HG02571 (cell line): ENCODE results near the gene SIL1.
"Not testable (repeated sequence)": the region's sequence is repeated elsewhere in the genome, so short reads cannot be mapped to it uniquely, and the experiment has no call there.

Experiments
- ATAC-seq: cut with Tn5 transposase; IDR thresholded peaks from one replicate; pipeline ENCODE4 v1.9.1; 2021; ENCODE audit warnings: mild to moderate bottlenecking, moderate library complexity; ENCODE audit not compliant: unreplicated experiment

The SIL1 gene

DNA sequence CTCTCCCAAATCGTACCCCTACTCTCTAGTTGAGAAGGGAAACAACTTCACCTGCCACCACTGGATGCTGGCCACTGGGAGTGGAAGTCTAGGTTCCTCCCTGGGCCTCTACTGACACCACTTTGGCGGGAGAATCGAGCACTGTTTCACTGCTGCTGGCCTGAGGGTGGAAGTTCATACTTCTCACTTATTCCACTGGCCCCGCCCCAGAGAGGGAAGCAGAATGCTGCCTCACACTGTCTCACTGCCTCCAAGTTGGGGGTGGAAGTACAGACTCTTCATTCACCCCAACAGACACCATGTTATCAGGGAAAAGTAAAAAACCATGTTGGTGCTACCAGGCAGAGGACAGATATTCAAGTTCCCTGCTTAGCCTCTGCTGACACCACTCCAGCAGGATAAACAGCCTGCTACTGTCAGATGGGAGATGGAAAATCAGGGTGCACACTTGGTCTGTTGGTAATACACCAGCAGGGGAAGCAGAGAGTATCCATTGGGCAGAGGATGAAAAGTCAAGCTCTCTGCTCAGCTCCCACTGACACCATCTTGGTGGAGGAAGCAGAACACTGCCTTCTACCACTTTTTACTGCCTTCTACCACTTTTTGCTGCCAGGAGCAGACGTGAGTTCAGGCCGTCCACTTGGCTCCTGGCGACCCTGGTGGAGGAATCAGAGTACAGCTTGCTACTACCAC lies 159.4 kb downstream of the SIL1 start:
- no peak for ATAC-seq

DNA sequence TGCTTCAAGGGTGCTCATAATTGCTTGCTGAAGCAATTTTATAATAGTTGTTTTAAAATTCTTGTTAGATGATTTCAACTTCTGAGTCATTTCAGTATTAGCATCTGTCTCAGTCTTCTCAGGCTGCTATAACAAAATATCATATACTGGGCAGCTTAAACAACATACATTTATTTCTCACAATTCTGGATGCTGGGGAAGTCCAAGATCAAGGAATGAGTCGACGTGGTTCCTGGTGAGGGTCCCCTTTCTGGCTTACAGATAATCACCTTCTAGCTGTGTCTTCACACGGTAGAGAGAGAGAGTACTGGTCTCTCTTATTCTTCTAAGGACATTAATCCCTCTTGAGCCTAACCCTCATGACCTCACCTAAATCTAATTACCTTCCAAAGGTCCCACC lies 160.4 kb downstream of the SIL1 start:
- no peak for ATAC-seq

DNA sequence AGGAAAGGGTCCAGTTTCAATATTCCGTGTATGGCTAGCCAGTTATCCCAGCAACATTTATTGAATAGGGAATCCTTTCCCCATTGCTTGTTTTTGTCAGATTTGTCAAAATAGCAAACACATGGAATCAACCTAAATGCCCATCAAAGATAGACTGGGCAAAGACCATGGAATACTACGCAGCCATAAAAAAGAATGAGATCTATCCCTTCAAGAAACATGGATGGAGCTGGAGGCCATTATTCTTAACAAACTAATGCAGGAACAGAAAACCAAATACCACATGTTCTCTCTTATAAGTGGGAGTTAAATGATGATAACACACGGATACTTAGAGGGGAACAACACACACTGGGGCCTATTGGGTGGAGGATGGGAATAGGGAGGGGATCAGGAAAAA lies 161.8 kb downstream of the SIL1 start:
- not testable (repeated sequence) for ATAC-seq

DNA sequence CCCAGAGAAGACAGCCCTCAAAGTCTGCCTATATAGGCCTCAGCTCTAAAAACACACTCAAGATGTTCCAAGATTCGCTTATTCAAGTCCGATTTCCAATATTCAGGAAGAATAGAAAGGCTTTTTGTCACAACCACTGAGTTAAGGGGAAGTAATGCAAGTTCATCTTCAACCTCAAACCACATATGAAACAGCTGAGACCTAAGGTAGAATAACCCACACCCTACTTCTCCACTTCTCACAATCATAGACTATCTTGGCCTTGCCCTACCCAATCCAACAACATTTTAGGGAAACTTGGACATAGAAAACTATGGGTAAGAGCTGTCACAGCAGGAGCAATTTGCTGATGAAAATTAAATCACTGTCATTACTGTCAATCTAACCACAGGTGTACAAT lies 171.0 kb downstream of the SIL1 start:
- no peak for ATAC-seq

DNA sequence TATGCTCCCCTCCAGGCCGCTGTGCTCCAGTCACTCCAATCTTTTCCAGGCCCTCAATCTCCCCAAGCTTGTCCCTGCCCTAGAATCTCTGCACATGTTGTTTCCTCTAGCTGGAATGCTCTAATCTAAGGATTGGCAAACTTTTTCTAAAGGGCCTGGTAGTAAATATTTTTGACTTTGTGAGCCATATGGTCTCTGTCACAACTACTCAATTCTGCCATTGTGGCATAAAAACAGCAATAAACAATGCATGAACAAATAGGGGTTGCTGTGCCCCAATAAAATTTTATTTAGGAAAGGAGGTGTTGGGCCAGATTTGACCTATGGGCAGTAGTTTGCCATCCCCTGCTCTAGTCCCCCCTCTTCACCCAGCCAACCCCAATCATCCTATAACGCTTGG lies 172.5 kb downstream of the SIL1 start:
- ATAC-seq = no peak

DNA sequence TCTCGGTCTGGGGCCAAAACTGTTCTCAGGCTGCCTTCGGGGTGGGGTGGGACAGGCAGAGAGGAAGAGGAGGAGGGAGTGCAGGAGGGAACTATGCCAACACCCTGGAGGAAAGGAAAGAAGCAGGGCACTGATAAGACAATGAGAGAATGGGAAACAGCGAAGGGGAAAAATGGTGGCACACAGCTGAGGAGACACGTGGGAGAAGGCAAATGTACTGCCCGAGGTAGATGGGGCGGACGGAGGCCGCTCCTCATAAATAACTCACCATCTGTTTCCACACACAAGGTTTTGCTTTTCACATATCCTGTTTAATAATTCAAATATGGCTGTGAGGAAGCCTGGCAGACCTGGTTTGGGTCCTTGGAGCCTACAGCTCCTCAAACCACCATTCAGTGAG lies 174.9 kb downstream of the SIL1 start:
- no peak for ATAC-seq

- ATAC-seq = no peak
Measured at GRCh38 chr5:139022528-139022927, 175.6 kb downstream of the SIL1 start.

DNA sequence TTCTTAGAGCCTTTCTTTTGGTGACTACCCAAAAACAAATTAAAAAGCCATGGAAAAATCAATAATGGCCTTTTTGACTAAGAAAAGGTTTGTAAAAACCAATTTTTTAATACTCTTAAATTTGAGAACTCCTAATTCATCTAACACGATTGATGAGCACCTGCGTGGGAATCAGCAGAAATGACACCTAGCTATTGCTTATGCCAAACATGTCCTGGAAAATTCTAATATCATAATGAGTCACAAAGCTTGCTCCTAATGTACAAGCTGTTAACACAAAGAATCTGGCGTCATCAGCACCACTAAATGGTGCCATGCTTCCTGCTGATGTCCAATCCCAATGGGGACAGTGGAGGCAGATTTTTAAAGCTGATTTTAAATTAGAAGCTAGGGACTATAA lies 176.8 kb downstream of the SIL1 start:
- no peak for ATAC-seq

DNA sequence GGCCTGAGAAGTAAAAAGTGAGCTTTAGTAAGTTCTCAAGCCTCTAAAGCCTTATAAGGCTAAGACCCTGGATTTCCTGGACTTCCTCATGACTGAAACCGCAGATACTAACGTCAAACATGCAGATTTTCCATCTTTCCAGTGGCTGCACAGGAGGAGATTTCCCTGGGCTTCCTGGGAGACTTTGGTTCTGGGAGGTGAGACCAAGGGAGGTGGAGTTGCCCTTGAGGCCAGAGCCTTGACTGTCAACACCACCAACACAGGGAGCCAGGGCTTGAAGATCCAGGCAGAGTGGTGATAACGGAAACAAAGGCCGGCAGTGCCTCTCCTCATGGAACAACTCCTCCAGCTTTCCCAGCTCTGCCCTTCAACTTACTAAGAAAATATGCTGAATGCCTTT lies 178.3 kb downstream of the SIL1 start:
- no peak for ATAC-seq

DNA sequence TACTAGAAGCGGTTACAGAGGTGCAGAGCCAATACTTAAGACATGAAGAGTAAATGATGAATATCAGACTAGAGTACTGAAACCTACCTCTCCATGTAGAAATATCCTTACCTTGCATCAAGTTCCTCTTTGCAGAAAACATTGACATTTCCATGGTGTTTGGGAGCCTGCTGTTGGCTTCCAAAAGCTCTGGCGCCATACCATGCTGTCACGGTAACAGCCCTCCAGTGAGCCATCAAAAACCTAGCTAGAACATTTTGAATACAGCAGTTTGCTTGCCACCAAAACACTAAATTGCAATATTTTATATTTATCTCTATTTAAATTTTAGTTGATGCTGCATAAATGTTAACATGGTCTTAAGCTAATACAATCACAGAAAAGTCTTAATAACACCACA lies 179.0 kb downstream of the SIL1 start:
- no peak for ATAC-seq

GRCh38 chr5:139017624-139018023 lies 180.5 kb downstream of the SIL1 start:
- ATAC-seq = no peak

GRCh38 chr5:139016186-139016585 lies 182.0 kb downstream of the SIL1 start:
- no peak for ATAC-seq

GRCh38 chr5:139014726-139015125 lies 183.4 kb downstream of the SIL1 start:
- no peak for ATAC-seq

GRCh38 chr5:139012176-139012575 lies 186.0 kb downstream of the SIL1 start:
- ATAC-seq = no peak

DNA sequence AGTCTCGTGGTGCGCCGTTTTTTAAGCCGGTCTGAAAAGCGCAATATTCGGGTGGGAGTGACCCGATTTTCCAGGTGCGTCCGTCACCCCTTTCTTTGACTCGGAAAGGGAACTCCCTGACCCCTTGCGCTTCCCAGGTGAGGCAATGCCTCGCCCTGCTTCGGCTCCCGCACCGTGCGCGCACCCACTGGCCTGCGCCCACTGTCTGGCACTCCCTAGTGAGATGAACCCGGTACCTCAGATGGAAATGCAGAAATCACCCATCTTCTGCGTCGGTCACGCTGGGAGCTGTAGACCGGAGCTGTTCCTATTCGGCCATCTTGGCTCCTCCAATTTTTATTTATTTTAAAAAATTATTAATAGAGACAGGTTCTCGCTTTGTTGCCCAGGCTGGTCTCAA lies 187.0 kb downstream of the SIL1 start:
- ATAC-seq = not testable (repeated sequence)

DNA sequence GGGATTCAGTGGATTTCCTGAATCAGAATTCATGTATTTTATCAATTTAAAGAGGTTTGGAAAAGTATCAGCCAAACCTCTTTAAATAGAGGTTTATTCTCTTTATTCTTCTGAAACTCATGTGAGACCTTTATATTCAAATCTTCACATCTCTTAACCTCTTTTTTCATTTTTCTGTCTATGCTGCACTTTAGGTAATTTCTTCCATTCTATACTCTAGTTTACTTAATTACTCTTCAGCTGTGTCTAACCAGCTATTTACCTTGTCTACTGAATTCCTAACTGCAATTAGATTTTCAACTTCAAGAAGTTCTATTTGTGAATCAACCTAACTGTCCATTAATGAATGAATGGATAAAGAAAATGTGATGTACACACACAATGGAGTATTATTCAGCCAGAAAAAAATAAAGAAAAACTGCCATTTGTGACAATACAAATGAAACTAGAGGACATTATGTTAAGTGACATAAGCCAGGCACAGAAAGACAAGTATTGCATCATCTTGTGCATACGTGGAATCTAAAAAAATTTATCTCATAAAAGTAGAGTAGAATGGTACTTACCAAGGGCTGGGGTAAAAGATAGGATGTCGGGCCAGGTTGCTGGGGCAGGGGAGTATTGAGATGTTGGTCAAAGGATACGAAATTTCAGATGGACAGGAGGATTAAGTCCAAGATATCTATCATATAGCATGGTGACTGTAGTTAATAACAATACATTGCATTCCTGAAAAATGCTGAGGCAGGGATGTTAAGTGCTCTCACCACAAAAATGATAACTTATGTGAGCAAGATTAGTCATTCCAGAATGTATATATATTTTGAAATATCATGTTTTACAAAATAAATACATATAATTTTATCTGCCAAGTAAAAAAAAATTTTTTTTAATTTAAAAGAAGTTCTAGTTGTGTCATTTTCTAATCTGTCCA lies 193.5 kb downstream of the SIL1 start:
- no peak for ATAC-seq

DNA sequence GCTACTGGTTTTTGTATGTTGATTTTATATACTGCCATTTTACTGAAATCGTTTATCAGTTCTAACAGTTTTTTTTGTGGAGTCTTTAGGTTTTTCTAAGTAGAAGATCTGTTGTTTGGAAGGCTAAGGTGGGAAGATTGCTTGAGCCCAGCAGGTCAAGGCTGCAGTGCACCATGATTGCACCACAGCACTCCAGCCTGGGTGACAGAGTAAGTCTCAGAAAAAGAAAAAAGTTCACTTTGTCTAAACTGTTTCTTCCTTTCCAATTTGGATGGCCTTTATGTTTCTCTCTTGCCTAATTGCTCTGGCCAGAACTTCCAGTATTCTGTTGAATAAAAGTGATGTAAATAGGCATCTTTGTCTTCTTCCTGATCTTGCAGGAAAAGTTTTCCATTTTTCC lies 198.5 kb downstream of the SIL1 start:
- no peak for ATAC-seq

DNA sequence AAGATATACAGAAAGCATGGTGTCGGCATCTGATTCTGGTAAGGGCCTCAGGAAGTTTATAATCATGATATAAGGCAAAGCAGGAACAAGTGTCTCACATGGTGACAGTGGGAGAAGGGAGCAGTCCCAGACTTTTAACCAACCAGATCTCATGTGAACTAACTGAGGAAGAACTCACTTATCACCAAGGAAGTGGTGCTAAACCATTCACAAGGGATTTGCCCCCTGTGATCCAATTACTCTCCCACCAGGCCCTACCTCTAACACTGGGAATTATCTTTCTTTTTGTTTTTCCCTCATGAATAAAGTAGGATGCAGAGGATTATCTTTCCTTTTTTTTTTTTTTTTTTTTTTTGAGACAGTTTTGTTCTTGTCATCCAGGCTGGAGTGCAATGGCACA lies 199.6 kb downstream of the SIL1 start:
- no peak for ATAC-seq

GRCh38 chr5:138996120-138996519 lies 202.0 kb downstream of the SIL1 start:
- no peak for ATAC-seq

- ATAC-seq = no peak
Measured at GRCh38 chr5:138990986-138991590, 207.1 kb downstream of the SIL1 start.

- no peak for ATAC-seq
Measured at GRCh38 chr5:138989720-138990119, 208.4 kb downstream of the SIL1 start.
